Gastrocnemius medialis (tissue), 4 donors: ENCODE data around the gene NAGK. TPM values are rescaled to one million over a fixed set of nuclear protein-coding genes. Genes with fewer than 3 reads are reported as not detected.
"Not testable (repeated sequence)": the region's sequence is repeated elsewhere in the genome, so short reads cannot be mapped to it uniquely, and the experiment has no call there.

Source experiments
- ATAC-seq, 2 donors: fragments of 150-250 bp; one replicate each; pipeline ENCODE4 v1.9.1; 2016
- DNase-seq, 2 donors: peaks; one replicate each; pipeline ENCODE4 v3.0.0-alpha.2; 2019
- H3K27ac ChIP-seq, 4 donors: fragments of 200-600 bp; sonication (generic); 1 replicate in 1 of 4; 2 replicates in 3 of 4; pipeline ENCODE4 v1.5.1; 2016 to 2018; ENCODE audit warnings: mild to moderate bottlenecking in 2 of 4, moderate library complexity in 1 of 4
- H3K27me3 ChIP-seq, 3 donors: fragments of 200-600 bp; sonication (generic) in 2 of 3; 1 replicate in 1 of 3; 2 replicates in 2 of 3; pipeline versions ENCODE4 v1.5.1 to v1.6.0; 2016 to 2019; ENCODE audit warnings: mild to moderate bottlenecking in 1 of 3, moderate library complexity in 1 of 3
- H3K36me3 ChIP-seq, 2 donors: fragments of 200-600 bp; sonication (generic) in 1 of 2; one replicate each; pipeline ENCODE4 v1.5.1; 2017 to 2018
- H3K4me1 ChIP-seq, 2 donors: fragments of 200-600 bp; sonication (generic) in 1 of 2; one replicate each; pipeline ENCODE4 v1.5.1; 2016 to 2017; ENCODE audit warnings: mild to moderate bottlenecking in 2 of 2
- H3K4me3 ChIP-seq, 4 donors: fragments of 200-600 bp; sonication (generic) in 3 of 4; 1 replicate in 1 of 4; 2 replicates in 3 of 4; pipeline ENCODE4 v1.5.1; 2016 to 2019; ENCODE audit warnings: mild to moderate bottlenecking in 2 of 4
- H3K9me3 ChIP-seq, 3 donors: fragments of 200-600 bp; sonication (generic) in 2 of 3; 1 replicate in 1 of 3; 2 replicates in 2 of 3; pipeline ENCODE4 v1.5.1; 2016 to 2019
- CTCF ChIP-seq, 5 experiments: fragments of 450-650 bp in 3 of 5; fragments of 200-600 bp in 2 of 5; sonication (generic) in 2 of 5; IDR thresholded peaks in 4 of 5; conservative IDR thresholded peaks in 1 of 5; 1 replicate in 4 of 5; 2 replicates in 1 of 5; pipeline ENCODE4 v1.5.1; 2016 to 2019; ENCODE audit warnings: antibody characterized with exemption in 5 of 5, mild to moderate bottlenecking in 3 of 5, moderate library complexity in 3 of 5
- POLR2A ChIP-seq, 2 donors: fragments of 450-650 bp; IDR thresholded peaks; one replicate each; pipeline ENCODE4 v1.6.1; 2017; ENCODE audit warnings: antibody characterized with exemption in 2 of 2, mild to moderate bottlenecking in 2 of 2, moderate library complexity in 2 of 2
- in situ Hi-C, 4 donors: fragments of 200-750 bp; cut with MboI; loops; one replicate each; pipeline versions ENCODE4 v1.15.0 to v1.8.0; 2017; ENCODE audit warnings: low sequenced_read_pairs in 4 of 4
- intact Hi-C: fragments of 100-400 bp; cut with DNase I; formaldehyde crosslinking; loops from one replicate; pipeline ENCODE4 v1.15.1; 2023; ENCODE audit warnings: low total_unique reads
- total RNA-seq, 4 donors: library from RNA; depleted of rRNA; stranded (reverse); fragments of >200 nt; gene quantifications; one replicate each; pipeline versions ENCODE4 v1.1.0 to v1.2.3, GENCODE V29; 2016

The NAGK gene
- total RNA-seq, 4 donors from 2014 or later: 24.2 to 43.5 (median 41.2) TPM

GRCh38 chr2:71073475-71073874 is 5.0 kb downstream of the NAGK start:
- ATAC-seq: no peak

GRCh38 chr2:71074893-71075395 is 6.5 kb downstream of the NAGK start:
- Histone ChIP-seq H3K27ac (no peak overlapping the region), H3K27me3 (no peaks in the 10 kb centered on the region), H3K36me3 (peaks cover 0 to 64% of the 10 kb centered on the region in 2 donors), H3K4me1 (peaks cover 5 to 10% of the 10 kb centered on the region in 2 donors), H3K4me3 (no peak overlapping the region), H3K9me3 (no peaks in the 10 kb centered on the region)
- no peak for DNase-seq
- TF ChIP-seq CTCF (IDR thresholded peaks at IDR 0.05 in 4 of 5, conservative IDR thresholded peaks at IDR 0.05 in 1 of 5) (no peak), POLR2A (IDR thresholded peaks at IDR 0.05) (no peak)
- ATAC-seq: no peak
- intact Hi-C loops: no loop called here
- in situ Hi-C loops: no loop called here

More at GRCh38 chr2:71073475-71073874, 5.0 kb downstream of the NAGK start:
- in situ Hi-C loops: no loop called here
- H3K4me1 ChIP-seq: peaks cover 17% of the 10 kb centered on the region in 2 donors
- DNase-seq: no peak
- intact Hi-C loops: no loop called here
- no peaks in the 10 kb centered on the region for H3K27me3 ChIP-seq
- no peak overlapping the region for H3K4me3 ChIP-seq
- peaks cover 0 to 55% of the 10 kb centered on the region in 2 donors for H3K36me3 ChIP-seq
- H3K9me3 ChIP-seq: no peaks in the 10 kb centered on the region
- TF ChIP-seq CTCF (IDR thresholded peaks at IDR 0.05 in 4 of 5, conservative IDR thresholded peaks at IDR 0.05 in 1 of 5) (no peak), POLR2A (IDR thresholded peaks at IDR 0.05) (no peak)
- H3K27ac ChIP-seq: no peak overlapping the region

- no peaks in the 10 kb centered on the region for H3K27me3 ChIP-seq
- in situ Hi-C loops (no loop called here), intact Hi-C loops (no loop called here)
- no peak for TF ChIP-seq CTCF (IDR thresholded peaks at IDR 0.05 in 4 of 5, conservative IDR thresholded peaks at IDR 0.05 in 1 of 5)
- no peaks in the 10 kb centered on the region for H3K9me3 ChIP-seq
- H3K4me3 ChIP-seq: no peak overlapping the region
- H3K36me3 ChIP-seq: peaks cover 0 to 52% of the 10 kb centered on the region in 2 donors
- no peak overlapping the region for H3K27ac ChIP-seq
- DNase-seq (no peak), ATAC-seq (no peak)
- H3K4me1 ChIP-seq: no peaks in the 10 kb centered on the region
Observed at GRCh38 chr2:71078624-71079023, 10.2 kb downstream of the NAGK start.

- TF ChIP-seq POLR2A (IDR thresholded peaks at IDR 0.05) (no peak), CTCF (IDR thresholded peaks at IDR 0.05 in 4 of 5, conservative IDR thresholded peaks at IDR 0.05 in 1 of 5) (no peak)
- Histone ChIP-seq H3K4me1 (peaks cover 0 to 4% of the 10 kb centered on the region in 2 donors), H3K36me3 (peaks cover 0 to 14% of the 10 kb centered on the region in 2 donors), H3K9me3 (no peaks in the 10 kb centered on the region), H3K4me3 (no peak overlapping the region), H3K27me3 (peaks cover 4 to 8% (median 6%) of the 10 kb centered on the region in 3 donors), H3K27ac (no peak overlapping the region)
- ATAC-seq (no peak), DNase-seq (no peak)
- intact Hi-C loops (no loop called here), in situ Hi-C loops (no loop called here)
Observed at GRCh38 chr2:71082402-71083252, 14.2 kb downstream of the NAGK start.

- in situ Hi-C loops, H3K4me3 ChIP-seq, H3K9me3 ChIP-seq, H3K4me1 ChIP-seq, H3K27ac ChIP-seq, DNase-seq, intact Hi-C loops, ATAC-seq, H3K27me3 ChIP-seq: not testable (repeated sequence)
- peaks cover 0 to 10% of the 10 kb centered on the region in 2 donors for H3K36me3 ChIP-seq
Observed at GRCh38 chr2:71083297-71083696, 14.8 kb downstream of the NAGK start.

GRCh38 chr2:71083752-71084312 is 15.4 kb downstream of the NAGK start:
- H3K36me3 ChIP-seq, H3K27ac ChIP-seq, H3K9me3 ChIP-seq, H3K4me1 ChIP-seq, intact Hi-C loops, ATAC-seq, H3K27me3 ChIP-seq, DNase-seq, in situ Hi-C loops: not testable (repeated sequence)
- peak overlapping the region in 2 of 4 donors; percentile 13 to 31 for H3K4me3 ChIP-seq

- H3K4me3 ChIP-seq, H3K4me1 ChIP-seq, H3K36me3 ChIP-seq, H3K27ac ChIP-seq, H3K9me3 ChIP-seq, in situ Hi-C loops, intact Hi-C loops, DNase-seq, H3K27me3 ChIP-seq, ATAC-seq: not testable (repeated sequence)
Observed at GRCh38 chr2:71085325-71086003, 17.0 kb downstream of the NAGK start.
